ENCODE measurements around the gene ZDHHC14. TPM values are rescaled to one million over a fixed set of nuclear protein-coding genes. Genes with fewer than 3 reads are reported as not detected.
"Not testable (repeated sequence)": the region's sequence is repeated elsewhere in the genome, so short reads cannot be mapped to it uniquely, and the experiment has no call there.

The ZDHHC14 gene
- total RNA-seq, 1 donor from 2014 or later = 14.5 TPM

DNA sequence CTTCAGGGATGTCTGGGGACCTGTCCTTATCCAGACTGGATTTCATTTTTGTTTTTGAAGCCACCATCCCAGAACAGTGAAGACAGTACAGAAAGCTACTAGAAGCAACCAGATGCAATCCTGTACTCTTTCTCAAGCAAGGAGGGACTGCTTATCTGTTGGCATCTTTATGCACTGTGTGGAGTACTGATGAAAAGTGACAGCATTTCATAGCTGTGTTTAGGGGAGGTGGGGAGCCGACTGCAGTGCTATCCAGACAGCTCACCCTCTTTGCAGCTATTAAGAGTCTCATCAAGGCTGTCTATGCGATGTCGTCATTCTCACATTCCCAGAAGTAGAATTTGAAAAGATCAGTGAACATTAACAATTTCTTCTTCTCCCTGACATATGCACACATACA lies 5.5 kb downstream of the ZDHHC14 start:
- DNase-seq (ENCODE audit: low spot score in 2 of 2) = no peak
- Histone ChIP-seq H3K4me1 (peaks cover 0 to 9% of the 10 kb centered on the region in 2 donors), H3K4me3 (no peak overlapping the region), H3K27me3 (no peaks in the 10 kb centered on the region), H3K27ac (no peak overlapping the region), H3K36me3 (no peaks in the 10 kb centered on the region), H3K9me3 (peaks cover 0 to 18% of the 10 kb centered on the region in 2 donors)
- intact Hi-C loops (cut with DNase I) = no loop called here
- TF ChIP-seq, protein P1, sequence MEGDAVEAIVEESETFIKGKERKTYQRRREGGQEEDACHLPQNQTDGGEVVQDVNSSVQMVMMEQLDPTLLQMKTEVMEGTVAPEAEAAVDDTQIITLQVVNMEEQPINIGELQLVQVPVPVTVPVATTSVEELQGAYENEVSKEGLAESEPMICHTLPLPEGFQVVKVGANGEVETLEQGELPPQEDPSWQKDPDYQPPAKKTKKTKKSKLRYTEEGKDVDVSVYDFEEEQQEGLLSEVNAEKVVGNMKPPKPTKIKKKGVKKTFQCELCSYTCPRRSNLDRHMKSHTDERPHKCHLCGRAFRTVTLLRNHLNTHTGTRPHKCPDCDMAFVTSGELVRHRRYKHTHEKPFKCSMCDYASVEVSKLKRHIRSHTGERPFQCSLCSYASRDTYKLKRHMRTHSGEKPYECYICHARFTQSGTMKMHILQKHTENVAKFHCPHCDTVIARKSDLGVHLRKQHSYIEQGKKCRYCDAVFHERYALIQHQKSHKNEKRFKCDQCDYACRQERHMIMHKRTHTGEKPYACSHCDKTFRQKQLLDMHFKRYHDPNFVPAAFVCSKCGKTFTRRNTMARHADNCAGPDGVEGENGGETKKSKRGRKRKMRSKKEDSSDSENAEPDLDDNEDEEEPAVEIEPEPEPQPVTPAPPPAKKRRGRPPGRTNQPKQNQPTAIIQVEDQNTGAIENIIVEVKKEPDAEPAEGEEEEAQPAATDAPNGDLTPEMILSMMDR (IDR thresholded peaks at IDR 0.05) = no peak

DNA sequence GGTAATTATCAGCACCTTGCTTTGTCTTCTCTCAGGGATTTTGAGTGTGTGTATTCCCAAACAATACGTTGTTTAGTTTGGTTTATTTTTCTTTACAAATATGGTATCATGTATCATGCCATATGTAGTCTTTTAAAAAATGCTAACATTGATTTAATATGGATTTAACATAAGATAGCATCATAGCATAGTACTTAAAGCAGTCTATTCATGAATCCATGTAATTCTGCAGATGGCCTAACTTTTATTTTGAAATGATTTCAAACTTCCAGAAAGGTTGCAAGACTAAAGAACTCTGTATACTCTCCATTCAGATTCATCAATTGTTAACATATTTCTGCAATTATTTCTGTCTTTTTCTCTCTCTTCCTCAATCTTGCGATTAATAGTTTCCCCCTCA lies 7.9 kb downstream of the ZDHHC14 start:
- Histone ChIP-seq H3K4me1 (peaks cover 0 to under 1% of the 10 kb centered on the region in 2 donors), H3K27ac (no peak overlapping the region), H3K4me3 (no peak overlapping the region), H3K9me3 (peaks cover 0 to 19% of the 10 kb centered on the region in 2 donors), H3K36me3 (no peaks in the 10 kb centered on the region), H3K27me3 (no peaks in the 10 kb centered on the region)
- DNase-seq (ENCODE audit: low spot score in 2 of 2) = no peak
- TF ChIP-seq, protein P1 (IDR thresholded peaks at IDR 0.05) = no peak
- intact Hi-C loops (cut with DNase I) = no loop called here

DNA sequence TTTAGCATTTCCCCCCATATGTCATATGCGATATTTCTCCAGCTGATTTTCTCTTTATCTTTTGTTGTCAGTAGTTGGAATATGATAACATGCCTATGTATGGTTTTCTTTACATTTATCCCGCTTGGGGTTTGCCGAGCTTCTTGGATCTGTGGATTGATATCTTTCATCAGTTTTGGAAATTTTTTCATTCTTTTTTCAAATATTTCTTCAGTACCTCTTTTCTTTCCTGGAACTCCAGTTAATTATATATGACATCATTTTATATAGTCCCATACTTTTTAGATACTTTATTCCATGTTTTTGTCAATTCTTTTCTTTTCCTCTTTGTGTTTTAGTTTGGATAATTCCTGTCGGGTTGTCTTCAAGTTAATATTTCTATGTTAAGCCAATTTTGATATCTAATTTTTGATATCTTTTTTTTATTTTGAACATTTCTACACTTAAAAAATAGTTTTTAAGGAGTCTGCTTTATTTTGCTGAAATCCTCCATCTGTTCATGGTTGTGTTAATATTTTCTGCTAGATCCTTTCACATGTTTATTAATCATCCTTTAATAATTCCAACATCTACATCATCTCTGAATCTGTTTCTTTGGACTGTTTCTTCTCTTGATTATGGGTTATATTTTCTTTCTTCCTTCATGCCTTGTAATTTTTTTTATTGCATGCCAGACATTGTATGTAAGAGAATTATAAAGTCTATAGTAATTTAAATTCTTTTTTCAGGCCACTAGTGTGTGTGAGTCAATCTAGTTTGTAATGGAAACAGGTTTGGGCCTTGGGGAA lies 9.5 kb downstream of the ZDHHC14 start:
- intact Hi-C loops (cut with DNase I) = no loop called here

DNA sequence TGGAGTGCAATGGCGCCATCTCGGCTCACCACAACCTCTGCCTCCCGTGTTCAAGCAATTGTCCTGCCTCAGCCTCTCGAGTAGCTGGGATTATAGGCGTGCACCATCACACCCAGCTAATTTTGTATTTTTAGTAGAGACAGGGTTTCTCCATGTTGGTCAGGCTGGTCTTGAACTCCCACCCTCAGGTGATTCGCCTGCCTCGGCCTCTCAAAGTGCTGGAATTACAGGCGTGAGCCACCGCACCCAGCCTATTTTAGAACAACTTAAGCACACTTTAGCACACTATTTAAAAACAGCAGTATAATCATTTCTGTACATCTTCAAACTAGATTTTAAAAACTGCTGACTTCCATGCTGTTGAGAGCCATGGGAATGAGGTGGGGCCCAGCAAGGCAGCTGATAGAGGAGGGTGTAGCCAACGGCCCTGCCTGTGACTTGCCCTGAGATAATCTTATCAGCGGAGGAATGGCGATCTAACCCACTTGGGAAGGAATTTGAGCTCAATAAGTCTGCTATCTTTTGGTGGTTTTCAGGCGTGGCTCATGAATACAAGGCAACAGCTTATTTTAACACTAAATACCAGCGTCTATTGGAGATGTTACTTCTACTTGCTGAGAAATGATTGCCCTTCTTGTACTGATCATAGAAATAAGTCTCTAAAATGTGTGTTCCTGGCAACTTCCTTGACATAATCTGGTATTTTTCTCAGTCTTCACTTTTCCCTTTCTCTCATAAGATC lies 12.1 kb downstream of the ZDHHC14 start:
- Histone ChIP-seq H3K27me3 (no peaks in the 10 kb centered on the region), H3K9me3 (peaks cover 0 to 19% of the 10 kb centered on the region in 2 donors), H3K27ac (no peak overlapping the region), H3K4me1 (no peaks in the 10 kb centered on the region), H3K4me3 (no peak overlapping the region), H3K36me3 (no peaks in the 10 kb centered on the region)
- intact Hi-C loops (cut with DNase I) = no loop called here
- DNase-seq (ENCODE audit: low spot score in 2 of 2) = no peak
- TF ChIP-seq, protein P1 (IDR thresholded peaks at IDR 0.05) = no peak

More for the DNA sequence above, 9.5 kb downstream of the ZDHHC14 start:
- Histone ChIP-seq H3K27ac (no peak overlapping the region), H3K27me3 (no peaks in the 10 kb centered on the region), H3K9me3 (peaks cover 0 to 19% of the 10 kb centered on the region in 2 donors), H3K36me3 (no peaks in the 10 kb centered on the region), H3K4me1 (no peaks in the 10 kb centered on the region), H3K4me3 (no peak overlapping the region)
- no peak for DNase-seq (ENCODE audit: low spot score in 2 of 2)
- TF ChIP-seq, protein P1 (IDR thresholded peaks at IDR 0.05) = no peak

DNA sequence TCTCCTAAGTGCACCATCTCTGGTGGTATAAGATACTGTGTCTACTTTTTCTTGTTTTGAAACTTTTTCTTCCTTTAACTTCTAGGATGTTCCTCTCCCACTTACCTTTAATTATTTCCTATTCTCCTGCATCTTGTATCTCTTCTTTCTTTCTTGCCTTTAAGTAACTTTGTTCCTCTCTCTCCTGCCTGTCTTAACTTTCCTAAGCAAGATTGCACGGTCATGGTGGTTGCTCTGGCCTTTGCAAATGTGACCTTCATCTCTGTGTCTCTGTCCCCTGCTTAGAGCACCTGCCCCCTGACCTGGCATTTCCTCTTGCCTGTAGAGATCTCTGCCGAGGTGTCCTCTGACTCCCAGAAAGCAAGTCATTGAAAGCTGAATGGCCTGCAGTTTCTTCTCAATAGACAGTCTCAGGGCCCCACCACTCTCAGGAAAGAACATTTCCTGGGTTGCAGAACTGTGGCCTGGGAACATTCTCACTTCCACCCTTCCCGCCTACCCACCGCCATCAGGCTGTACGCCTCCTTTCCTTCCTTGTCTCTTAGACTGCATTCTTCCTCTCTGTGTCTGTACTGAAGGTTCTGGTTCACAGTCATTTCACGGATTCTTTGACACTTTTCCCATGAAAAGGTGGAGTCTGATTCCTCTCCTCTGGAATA lies 12.8 kb downstream of the ZDHHC14 start:
- no peaks in the 10 kb centered on the region for H3K27me3 ChIP-seq
- H3K4me3 ChIP-seq = no peak overlapping the region
- intact Hi-C loops (cut with DNase I) = no loop called here
- DNase-seq (ENCODE audit: low spot score in 2 of 2) = no peak
- TF ChIP-seq, protein P1 (IDR thresholded peaks at IDR 0.05) = no peak
- no peaks in the 10 kb centered on the region for H3K4me1 ChIP-seq
- no peak overlapping the region for H3K27ac ChIP-seq
- no peaks in the 10 kb centered on the region for H3K36me3 ChIP-seq
- H3K9me3 ChIP-seq = peaks cover 0 to 19% of the 10 kb centered on the region in 2 donors

DNA sequence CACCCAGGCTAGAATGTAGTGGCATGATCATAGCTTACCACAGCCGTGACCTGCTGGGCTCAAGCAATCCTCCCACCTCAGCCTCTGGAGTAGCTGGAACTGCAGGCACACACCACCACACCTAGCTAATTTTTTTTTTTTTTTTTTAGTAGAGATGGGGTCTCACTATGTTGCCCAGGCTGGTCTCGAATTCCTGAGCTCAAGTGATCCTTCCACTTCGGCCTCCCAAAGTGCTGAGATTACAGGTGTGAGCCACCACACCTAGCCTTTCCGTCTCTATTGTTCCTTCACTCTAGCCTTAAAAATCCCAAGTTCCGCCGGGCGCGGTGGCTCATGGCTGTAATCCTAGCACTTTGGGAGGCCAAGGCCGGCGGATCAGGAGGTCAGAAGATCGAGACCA lies 14.2 kb downstream of the ZDHHC14 start:
- H3K4me1 ChIP-seq; DNase-seq (ENCODE audit: low spot score in 2 of 2); intact Hi-C loops (cut with DNase I); H3K4me3 ChIP-seq; H3K27me3 ChIP-seq; H3K36me3 ChIP-seq; H3K27ac ChIP-seq: not testable (repeated sequence)
- peaks cover 0 to 14% of the 10 kb centered on the region in 2 donors for H3K9me3 ChIP-seq

Data from ascending aorta (tissue), 2 donors.